Tibial nerve (tissue), 3 donors: ENCODE measurements around the gene RBFOX1.

Experiments used
- CTCF ChIP-seq, 5 experiments: fragments of 200-600 bp in 3 of 5; fragments of 450-650 bp in 2 of 5; sonication (generic) in 3 of 5; IDR thresholded peaks; one replicate each; pipeline ENCODE4 v1.5.1; 2016 to 2019; ENCODE audit warnings: antibody characterized with exemption in 5 of 5, mild to moderate bottlenecking in 3 of 5, moderate library complexity in 2 of 5
- POLR2A ChIP-seq, 2 donors: fragments of 450-650 bp; IDR thresholded peaks; one replicate each; pipeline ENCODE4 v1.6.1; 2017; ENCODE audit warnings: antibody characterized with exemption in 2 of 2, mild to moderate bottlenecking in 2 of 2, moderate library complexity in 2 of 2

- TF ChIP-seq CTCF (IDR thresholded peaks at IDR 0.05) (no peak), POLR2A (IDR thresholded peaks at IDR 0.05) (no peak)
Measured at GRCh38 chr16:7366041-7366440, 33.4 kb downstream of the RBFOX1 start.
